SU-DHL-6 (cell line): ENCODE results near the gene TNFAIP8L1.

ENCODE experiments used
- H2AFZ ChIP-seq: fragments of 200-600 bp; sonication (generic); 2 replicates; pipeline ENCODE4 v1.6.1; 2014; ENCODE audit warnings: low read depth, mild to moderate bottlenecking, moderate library complexity, mixed read lengths, antibody characterized with exemption, low read length; ENCODE audit not compliant: severe bottlenecking
- H3F3A ChIP-seq: fragments of 200-600 bp; shearing (Covaris generic); 2 replicates; pipeline ENCODE4 v1.6.0; 2016; ENCODE audit warnings: antibody characterized with exemption, mild to moderate bottlenecking; ENCODE audit not compliant: insufficient read depth
- H3K27ac ChIP-seq: fragments of 200-600 bp; sonication (generic); 2 replicates; pipeline ENCODE4 v1.5.1; 2016; ENCODE audit warnings: low read depth, mild to moderate bottlenecking, low read length, moderate library complexity, mixed read lengths
- H3K27me3 ChIP-seq: fragments of 200-600 bp; sonication (generic), shearing (Covaris generic); 2 replicates; pipeline ENCODE4 v1.6.0; 2014; ENCODE audit warnings: mild to moderate bottlenecking, low read length
- H3K36me3 ChIP-seq: fragments of 200-600 bp; sonication (generic); 2 replicates; pipeline ENCODE4 v1.6.1; 2014; ENCODE audit warnings: mild to moderate bottlenecking, low read length, mixed read lengths
- H3K4me2 ChIP-seq: fragments of 300-600, 200-600 bp; shearing (Covaris generic), sonication (generic); 2 replicates; pipeline ENCODE4 v1.6.0; 2014; ENCODE audit warnings: low read length, low read depth, mild to moderate bottlenecking; ENCODE audit not compliant: poor library complexity, severe bottlenecking
- H3K4me3 ChIP-seq: fragments of 200-600 bp; sonication (generic); 2 replicates; pipeline ENCODE4 v1.5.1; 2014; ENCODE audit warnings: antibody characterized with exemption, low read length, mild to moderate bottlenecking, mixed read lengths; ENCODE audit not compliant: insufficient read depth, poor library complexity, severe bottlenecking
- H3K79me2 ChIP-seq: fragments of 200-600 bp; sonication (generic); 2 replicates; pipeline ENCODE4 v1.6.1; 2014; ENCODE audit warnings: mild to moderate bottlenecking, low read length, moderate library complexity; ENCODE audit not compliant: insufficient read depth
- H3K9ac ChIP-seq: fragments of 200-600 bp; sonication (generic); 2 replicates; pipeline ENCODE4 v1.7.0; 2014; ENCODE audit warnings: mild to moderate bottlenecking, low read length
- H3K9me2 ChIP-seq: fragments of 200-600 bp; sonication (generic); replicated peaks from 2 replicates; pipeline ENCODE4 v1.6.1; 2014; ENCODE audit warnings: low read length; ENCODE audit not compliant: insufficient read depth
- H3K9me3 ChIP-seq: fragments of 200-600 bp; sonication (generic); 2 replicates; pipeline ENCODE4 v1.6.1; 2014; ENCODE audit warnings: low read length, mixed read lengths; ENCODE audit not compliant: insufficient read depth
- H4K20me1 ChIP-seq: fragments of 200-600 bp; sonication (generic); 2 replicates; pipeline ENCODE4 v1.6.1; 2014; ENCODE audit warnings: low read depth, mild to moderate bottlenecking, antibody characterized with exemption, low read length, moderate library complexity, mixed read lengths
- EZH2phosphoT487 ChIP-seq: fragments of 200-600 bp; sonication (generic), shearing (Covaris generic); conservative IDR thresholded peaks from 2 replicates; pipeline ENCODE4 v1.6.1; 2018; ENCODE audit warnings: mild to moderate bottlenecking, antibody characterized with exemption, low read length, moderate library complexity, mixed read lengths
- TF ChIP-seq, protein P1 (sequence below): fragments of 200-600 bp; sonication (generic); IDR thresholded peaks from one replicate; pipeline ENCODE4 v1.5.1; 2017; ENCODE audit warnings: antibody characterized with exemption, mild to moderate bottlenecking, low read length, moderate library complexity; ENCODE audit not compliant: insufficient read depth, poor library complexity, severe bottlenecking

The TNFAIP8L1 gene

DNA sequence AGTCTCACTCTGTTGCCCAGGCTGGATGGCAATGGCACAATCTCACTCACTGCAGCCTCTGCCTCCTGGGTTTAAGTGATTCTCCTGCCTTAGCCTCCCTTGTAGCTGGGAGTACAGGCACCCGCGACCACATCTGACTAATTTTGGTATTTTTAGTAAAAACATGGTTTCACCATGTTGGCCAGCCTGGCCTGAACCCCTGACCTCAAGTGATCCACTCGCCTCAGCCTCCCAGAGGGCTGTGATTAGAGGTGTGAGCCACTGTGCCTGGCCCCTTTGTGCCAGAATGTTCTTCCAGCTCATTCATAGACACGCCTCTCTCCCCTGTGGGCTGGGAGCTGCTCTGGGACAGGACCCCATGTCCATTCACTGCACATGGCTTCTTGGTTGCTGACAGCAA is 21.7 kb downstream of the TNFAIP8L1 start:
- H3K9me3 ChIP-seq, result no peaks in the 10 kb centered on the region
- no peaks in the 10 kb centered on the region for H3K9me2 ChIP-seq
- H3K79me2 ChIP-seq, result no peaks in the 10 kb centered on the region; the same call in 1 of the 2 replicates
- no peak overlapping the region for H3K9ac ChIP-seq
- no peak overlapping the region for H3K27ac ChIP-seq
- no peaks in the 10 kb centered on the region for H3F3A ChIP-seq
- no peaks in the 10 kb centered on the region for H3K36me3 ChIP-seq
- H2AFZ ChIP-seq, result no peak overlapping the region
- no peak overlapping the region for H3K4me3 ChIP-seq
- no peak overlapping the region for H3K4me2 ChIP-seq
- H4K20me1 ChIP-seq, result no peaks in the 10 kb centered on the region
- no peak for TF ChIP-seq EZH2phosphoT487
- TF ChIP-seq, protein P1, sequence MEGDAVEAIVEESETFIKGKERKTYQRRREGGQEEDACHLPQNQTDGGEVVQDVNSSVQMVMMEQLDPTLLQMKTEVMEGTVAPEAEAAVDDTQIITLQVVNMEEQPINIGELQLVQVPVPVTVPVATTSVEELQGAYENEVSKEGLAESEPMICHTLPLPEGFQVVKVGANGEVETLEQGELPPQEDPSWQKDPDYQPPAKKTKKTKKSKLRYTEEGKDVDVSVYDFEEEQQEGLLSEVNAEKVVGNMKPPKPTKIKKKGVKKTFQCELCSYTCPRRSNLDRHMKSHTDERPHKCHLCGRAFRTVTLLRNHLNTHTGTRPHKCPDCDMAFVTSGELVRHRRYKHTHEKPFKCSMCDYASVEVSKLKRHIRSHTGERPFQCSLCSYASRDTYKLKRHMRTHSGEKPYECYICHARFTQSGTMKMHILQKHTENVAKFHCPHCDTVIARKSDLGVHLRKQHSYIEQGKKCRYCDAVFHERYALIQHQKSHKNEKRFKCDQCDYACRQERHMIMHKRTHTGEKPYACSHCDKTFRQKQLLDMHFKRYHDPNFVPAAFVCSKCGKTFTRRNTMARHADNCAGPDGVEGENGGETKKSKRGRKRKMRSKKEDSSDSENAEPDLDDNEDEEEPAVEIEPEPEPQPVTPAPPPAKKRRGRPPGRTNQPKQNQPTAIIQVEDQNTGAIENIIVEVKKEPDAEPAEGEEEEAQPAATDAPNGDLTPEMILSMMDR, result no peak
- H3K27me3 ChIP-seq, result no peaks in the 10 kb centered on the region

GRCh38 chr19:4662020-4662695 is 22.8 kb downstream of the TNFAIP8L1 start:
- Histone ChIP-seq H3K36me3 (no peaks in the 10 kb centered on the region), H3K4me3 (no peak overlapping the region), H4K20me1 (no peaks in the 10 kb centered on the region), H3K27ac (no peak overlapping the region), H3K27me3 (no peaks in the 10 kb centered on the region), H3K9me3 (no peaks in the 10 kb centered on the region), H3K4me2 (no peak overlapping the region), H3K79me2 (no peaks in the 10 kb centered on the region; the same call in 1 of the 2 replicates), H3K9me2 (no peaks in the 10 kb centered on the region), H3F3A (no peaks in the 10 kb centered on the region), H3K9ac (no peak overlapping the region), H2AFZ (no peak overlapping the region)
- no peak for TF ChIP-seq EZH2phosphoT487
- TF ChIP-seq, protein P1, result no peak

- Histone ChIP-seq H3K4me3 (no peak overlapping the region), H3K9me3 (no peaks in the 10 kb centered on the region), H3K27me3 (no peaks in the 10 kb centered on the region), H2AFZ (no peak overlapping the region), H4K20me1 (no peaks in the 10 kb centered on the region), H3K27ac (no peak overlapping the region), H3K9ac (no peak overlapping the region), H3F3A (no peaks in the 10 kb centered on the region), H3K4me2 (no peak overlapping the region), H3K79me2 (no peaks in the 10 kb centered on the region; the same call in 1 of the 2 replicates), H3K36me3 (no peaks in the 10 kb centered on the region), H3K9me2 (no peaks in the 10 kb centered on the region)
- no peak for TF ChIP-seq EZH2phosphoT487
- TF ChIP-seq, protein P1, result no peak
Measured at GRCh38 chr19:4662812-4663211, 23.5 kb downstream of the TNFAIP8L1 start.
